GM23248 (cell line): ENCODE results near the gene UBL5. TPM values are rescaled to one million over a fixed set of nuclear protein-coding genes. Genes with fewer than 3 reads are reported as not detected.
"Not testable (repeated sequence)": the region's sequence is repeated elsewhere in the genome, so short reads cannot be mapped to it uniquely, and the experiment has no call there.

Experiments
- DNase-seq: peaks from one replicate; pipeline ENCODE4 v3.0.0-alpha.2; 2015
- H2AFZ ChIP-seq: fragments of 200-600 bp; sonication (generic); 2 replicates; pipeline ENCODE4 v1.6.1; 2016; ENCODE audit warnings: antibody characterized with exemption
- H3F3A ChIP-seq: fragments of 200-600 bp; sonication (generic); 2 replicates; pipeline ENCODE4 v1.6.1; 2016; ENCODE audit warnings: mild to moderate bottlenecking, antibody characterized with exemption, mixed run types; ENCODE audit not compliant: insufficient read depth
- H3K27ac ChIP-seq: fragments of 200-600 bp; sonication (generic); 2 replicates; pipeline ENCODE4 v1.5.1; 2016; ENCODE audit warnings: mild to moderate bottlenecking
- H3K27me3 ChIP-seq: fragments of 200-600 bp; sonication (generic); replicated peaks from 2 replicates; pipeline ENCODE4 v1.6.1; 2016; ENCODE audit warnings: mild to moderate bottlenecking; ENCODE audit not compliant: insufficient read depth
- H3K36me3 ChIP-seq: fragments of 200-600 bp; sonication (generic); 2 replicates; pipeline ENCODE4 v1.6.1; 2016; ENCODE audit warnings: low read depth, mild to moderate bottlenecking
- H3K4me1 ChIP-seq: fragments of 200-600 bp; sonication (generic); 2 replicates; pipeline ENCODE4 v1.6.1; 2016; ENCODE audit warnings: mild to moderate bottlenecking; ENCODE audit not compliant: insufficient read depth
- H3K4me2 ChIP-seq: fragments of 200-600 bp; sonication (generic); one replicate; pipeline ENCODE4 v1.6.1; 2016; ENCODE audit warnings: mild to moderate bottlenecking; ENCODE audit not compliant: unreplicated experiment
- H3K4me3 ChIP-seq: fragments of 200-600 bp; sonication (generic); 2 replicates; pipeline ENCODE4 v1.5.1; 2016; ENCODE audit warnings: mild to moderate bottlenecking
- H3K79me2 ChIP-seq: fragments of 200-600 bp; sonication (generic); 2 replicates; pipeline ENCODE4 v1.6.1; 2016; ENCODE audit warnings: mild to moderate bottlenecking; ENCODE audit not compliant: insufficient read depth
- H3K9ac ChIP-seq: fragments of 200-600 bp; sonication (generic); 2 replicates; pipeline ENCODE4 v1.6.1; 2016; ENCODE audit warnings: mild to moderate bottlenecking
- H3K9me2 ChIP-seq: fragments of 200-600 bp; sonication (generic); 2 replicates; pipeline ENCODE4 v1.6.1; 2016; ENCODE audit warnings: mixed run types, mild to moderate bottlenecking, moderate library complexity; ENCODE audit not compliant: insufficient read depth
- H3K9me3 ChIP-seq: fragments of 200-600 bp; sonication (generic); one replicate; pipeline ENCODE4 v1.6.1; 2017; ENCODE audit warnings: low read depth
- H4K20me1 ChIP-seq: fragments of 200-600 bp; sonication (generic); 2 replicates; pipeline ENCODE4 v1.6.0; 2016; ENCODE audit not compliant: insufficient read depth
- EZH2 ChIP-seq: fragments of 200-600 bp; sonication (generic); IDR thresholded peaks from 2 replicates; pipeline ENCODE4 v1.6.1; 2018; ENCODE audit warnings: antibody characterized with exemption, mild to moderate bottlenecking; ENCODE audit not compliant: insufficient read depth, poor library complexity, severe bottlenecking
- EZH2phosphoT487 ChIP-seq: fragments of 200-600 bp; sonication (generic); IDR thresholded peaks from 2 replicates; pipeline ENCODE4 v1.6.1; 2018; ENCODE audit warnings: antibody characterized with exemption, moderate library complexity, mild to moderate bottlenecking, low read depth; ENCODE audit not compliant: insufficient read depth
- WGBS, 2 experiments: methylation state at CpG; one replicate each; pipeline ENCODE4 v1.1.6; 2015 to 2017; ENCODE audit warnings: low lambda C conversion rate in 2 of 2, low coverage in 1 of 2; ENCODE audit errors: missing lambda C conversion rate in 2 of 2; 5-methylcytosine and 5-hydroxymethylcytosine counted together
- in situ Hi-C: fragments of 300-500 bp; cut with MboI; formaldehyde crosslinking; loops from 2 replicates; pipeline ENCODE4 v1.15.0; 2020
- polyA plus RNA-seq: library from polyadenylated mRNA; unstranded; fragments of >200 nt; fragmentation: Nextera tagmentation; extraction: Ambion mirVana; gene quantifications from 2 replicates; pipeline ENCODE4 v1.2.1, GENCODE V29; 2016
- total RNA-seq: library from RNA; depleted of rRNA; stranded (reverse); fragments of >200 nt; shearing (Covaris generic); gene quantifications from 2 replicates; pipeline ENCODE4 v1.2.3, GENCODE V29; 2014; rRNA removed

The UBL5 gene
- total RNA-seq (392 and 413 TPM in 2 replicates), polyA plus RNA-seq (605 and 606 TPM in 2 replicates)

DNA sequence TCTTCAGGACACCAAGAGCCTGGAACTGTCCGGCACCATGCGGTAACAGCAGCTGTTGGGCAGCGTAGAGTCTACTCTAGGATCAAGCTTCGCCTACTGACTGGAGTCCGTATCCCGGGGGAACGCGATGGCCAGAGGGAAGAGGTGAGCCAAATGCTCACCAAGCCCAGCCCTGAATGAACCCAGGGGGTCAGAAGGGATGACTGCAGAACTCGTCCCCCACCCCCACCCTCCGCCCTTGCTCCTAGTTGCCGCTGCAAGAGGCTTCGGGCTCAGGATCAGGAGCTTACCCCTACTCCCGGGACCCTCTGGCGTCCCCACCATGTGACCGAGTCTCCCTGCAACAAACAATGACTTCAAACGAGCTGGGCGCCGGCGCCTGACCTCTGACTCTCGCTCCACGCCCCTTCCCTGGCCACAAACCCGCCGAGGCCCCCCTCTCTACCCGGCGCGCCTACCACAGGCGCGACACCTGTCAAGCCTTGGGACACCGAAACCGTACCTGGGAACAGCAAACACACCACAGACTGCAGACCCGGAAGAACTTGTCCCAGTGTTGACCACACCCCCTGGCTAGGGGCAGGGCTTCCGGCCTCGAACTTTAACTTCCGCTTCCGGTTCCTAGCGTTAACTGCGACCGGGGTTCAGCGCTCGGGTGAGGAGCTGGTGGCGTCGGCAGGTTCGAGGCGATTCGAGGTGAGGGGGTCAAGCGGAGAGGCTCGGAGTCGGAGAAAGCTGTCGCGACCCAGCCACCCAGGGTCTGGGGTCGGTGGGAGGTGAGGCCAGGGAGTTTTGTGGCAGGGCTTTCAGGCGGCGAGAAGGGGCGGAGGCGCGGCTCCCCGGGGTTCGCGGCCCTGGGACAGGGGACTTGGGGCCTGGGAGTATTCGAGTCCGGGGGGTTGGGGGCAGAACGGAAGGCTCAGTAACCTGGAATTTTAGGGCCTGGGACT, at the start of gene UBL5:
Gene UBL5 (plus strand): TSS at position 630 of the 950 bp plus-strand sequence. CDS start 420 bp downstream, outside the sequence.
- WGBS, 2 experiments = 1% methylated on average over 47 to 62 of the region's 62 CpGs
- no peak for TF ChIP-seq EZH2
- no peak for TF ChIP-seq EZH2phosphoT487
- peaks cover 81% of the 10 kb centered on the region for H3K79me2 ChIP-seq

DNA sequence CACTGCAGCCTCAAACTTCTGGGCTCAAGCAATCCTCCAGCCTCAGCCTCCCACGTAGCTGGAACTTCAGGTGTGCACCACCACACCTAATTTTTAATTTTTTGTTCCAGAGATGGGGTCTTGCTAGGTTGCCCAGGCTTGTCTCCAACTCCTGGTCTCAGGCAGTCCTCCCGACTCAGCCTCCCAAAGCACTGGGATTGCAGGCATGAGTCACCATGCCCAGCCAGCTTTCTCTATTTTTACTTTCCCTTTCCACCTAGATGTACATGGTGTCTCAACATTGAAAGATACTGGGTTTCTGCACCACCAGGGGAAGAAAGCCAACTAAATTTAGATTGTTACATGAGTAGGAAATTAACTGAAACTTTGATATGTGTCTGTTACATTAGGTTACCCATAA, 45.4 kb upstream of the UBL5 start:
- H3K27me3 ChIP-seq = no peaks in the 10 kb centered on the region
- H3K9ac ChIP-seq = no peak overlapping the region
- no peaks in the 10 kb centered on the region for H3K9me2 ChIP-seq
- peaks cover 28% of the 10 kb centered on the region for H3K79me2 ChIP-seq
- WGBS, 2 experiments = 93 to 97% methylated on average over 2 of the region's 2 CpGs
- no peaks in the 10 kb centered on the region for H3K9me3 ChIP-seq
- peaks cover 7% of the 10 kb centered on the region; the same call in 1 of the 2 replicates for H3K4me1 ChIP-seq
- in situ Hi-C loops = loop anchor here (10.0 to 25.0 kb wide), 3 partner anchors 158 to 648 kb away; partner anchors contain the start of genes ZNF559, ZNF561 and ZNF699
- no peak overlapping the region for H2AFZ ChIP-seq
- no peak overlapping the region for H3K4me2 ChIP-seq
- no peak overlapping the region for H3K27ac ChIP-seq
- no peak for TF ChIP-seq EZH2
- TF ChIP-seq EZH2phosphoT487 = no peak
- no peak overlapping the region for H3K4me3 ChIP-seq
- H3K36me3 ChIP-seq = no peaks in the 10 kb centered on the region
- no peaks in the 10 kb centered on the region for H4K20me1 ChIP-seq
- no peak for DNase-seq
- peaks cover 4% of the 10 kb centered on the region; the same call in 1 of the 2 replicates for H3F3A ChIP-seq

More for the DNA sequence above, at the start of gene UBL5:
- DNase-seq = peak; percentile 93
- H3F3A ChIP-seq = no peaks in the 10 kb centered on the region
- H2AFZ ChIP-seq = peak within 1 kb of the TSS; percentile 91
- in situ Hi-C loops = no loop called here
- peak within 1 kb of the TSS; percentile 30 for H3K27ac ChIP-seq
- 0 out of 2 replicates have a peak, but pooled peaks cover 6% of the 10 kb centered on the region for H3K36me3 ChIP-seq
- H3K27me3 ChIP-seq = no peaks in the 10 kb centered on the region
- H3K9me3 ChIP-seq = no peaks in the 10 kb centered on the region
- H4K20me1 ChIP-seq = no peaks in the 10 kb centered on the region
- peak within 1 kb of the TSS; percentile 93 for H3K4me2 ChIP-seq
- H3K9me2 ChIP-seq = no peaks in the 10 kb centered on the region
- H3K4me1 ChIP-seq = peaks cover 4% of the 10 kb centered on the region; the same call in 1 of the 2 replicates
- peak within 1 kb of the TSS; percentile 98 for H3K4me3 ChIP-seq
- H3K9ac ChIP-seq = peak within 1 kb of the TSS; percentile 89

GRCh38 chr19:9784163-9784496, 43.6 kb upstream of the UBL5 start:
- not testable (repeated sequence) for H3K9me3 ChIP-seq, H3K9me2 ChIP-seq, H3K4me2 ChIP-seq, H2AFZ ChIP-seq, H3F3A ChIP-seq, H3K4me1 ChIP-seq, H3K27ac ChIP-seq, H4K20me1 ChIP-seq, H3K27me3 ChIP-seq, DNase-seq, H3K36me3 ChIP-seq, H3K4me3 ChIP-seq
- H3K79me2 ChIP-seq = peaks cover 24% of the 10 kb centered on the region
- in situ Hi-C loops = loop anchor here (10.0 to 25.0 kb wide), 3 partner anchors 159 to 649 kb away; partner anchors contain the start of genes ZNF559, ZNF561 and ZNF699
- 0 out of 2 replicates have a peak overlapping the region, but pooled peaks have one; percentile 75 for H3K9ac ChIP-seq
- 86 to 95% methylated on average over 6 of the region's 6 CpGs for WGBS, 2 experiments

- Histone ChIP-seq H3K4me1 (peaks cover 7% of the 10 kb centered on the region; the same call in 1 of the 2 replicates), H4K20me1 (no peaks in the 10 kb centered on the region), H3K9me3 (no peaks in the 10 kb centered on the region), H3K4me2 (peak overlapping the region; percentile 95), H3K9ac (peak overlapping the region; percentile 93), H3K27me3 (no peaks in the 10 kb centered on the region), H2AFZ (peak overlapping the region; percentile 99), H3K4me3 (peak overlapping the region; percentile 99), H3F3A (peaks cover 4% of the 10 kb centered on the region; the same call in 1 of the 2 replicates), H3K79me2 (peaks cover 24% of the 10 kb centered on the region), H3K27ac (peak overlapping the region; percentile 91), H3K9me2 (no peaks in the 10 kb centered on the region), H3K36me3 (no peaks in the 10 kb centered on the region)
- TF ChIP-seq EZH2phosphoT487 = no peak
- no peak for TF ChIP-seq EZH2
- in situ Hi-C loops = loop anchor here (10.0 to 25.0 kb wide), 3 partner anchors 161 to 651 kb away; partner anchors contain the start of genes ZNF559, ZNF561 and ZNF699
- peak; percentile 99 for DNase-seq
- WGBS, 2 experiments = 2 to 3% methylated on average over 39 to 74 of the region's 74 CpGs
These were observed 42.1 kb upstream of the UBL5 start for GRCh38 chr19:9785367-9786331.
